ENCODE results near the gene CAPN14.

CAPN14 gene

GRCh38 chr2:31217465-31218200 lies at the start of gene CAPN14:
CAPN14 (minus strand) TSS chr2:31217515; CDS start chr2:31205447, 12,068 bp downstream.
- peak; percentile 58 for DNase-seq (ENCODE audit: low spot score)

- DNase-seq (ENCODE audit: low spot score) = no peak
Measured at GRCh38 chr2:31266804-31267203, 49.5 kb upstream of the CAPN14 start.

GRCh38 chr2:31265234-31265633 lies 47.9 kb upstream of the CAPN14 start:
- no peak for DNase-seq (ENCODE audit: low spot score)

GRCh38 chr2:31263636-31264190 lies 46.4 kb upstream of the CAPN14 start:
- DNase-seq (ENCODE audit: low spot score) = no peak

GRCh38 chr2:31260870-31261269 lies 43.6 kb upstream of the CAPN14 start:
- no peak for DNase-seq (ENCODE audit: low spot score)

- no peak for DNase-seq (ENCODE audit: low spot score)
Measured at GRCh38 chr2:31259075-31259474, 41.8 kb upstream of the CAPN14 start.

GRCh38 chr2:31258351-31258750 lies 41.0 kb upstream of the CAPN14 start:
- DNase-seq (ENCODE audit: low spot score) = no peak

- peak; percentile 7 for DNase-seq (ENCODE audit: low spot score)
Measured at GRCh38 chr2:31256611-31257382, 39.5 kb upstream of the CAPN14 start.

- peak; percentile 95 for DNase-seq (ENCODE audit: low spot score)
Measured at GRCh38 chr2:31255911-31256571, 38.7 kb upstream of the CAPN14 start.

- no peak for DNase-seq (ENCODE audit: low spot score)
Measured at GRCh38 chr2:31254237-31255203, 37.2 kb upstream of the CAPN14 start.

- DNase-seq (ENCODE audit: low spot score) = peak; percentile 72
Measured at GRCh38 chr2:31253356-31254131, 36.2 kb upstream of the CAPN14 start.

GRCh38 chr2:31251851-31252250 lies 34.5 kb upstream of the CAPN14 start:
- DNase-seq (ENCODE audit: low spot score) = no peak

- DNase-seq (ENCODE audit: low spot score) = no peak
Measured at GRCh38 chr2:31251018-31251417, 33.7 kb upstream of the CAPN14 start.

- no peak for DNase-seq (ENCODE audit: low spot score)
Measured at GRCh38 chr2:31249009-31249690, 31.8 kb upstream of the CAPN14 start.

GRCh38 chr2:31248139-31248538 lies 30.8 kb upstream of the CAPN14 start:
- DNase-seq (ENCODE audit: low spot score) = no peak

GRCh38 chr2:31247711-31248110 lies 30.4 kb upstream of the CAPN14 start:
- peak; percentile 70 for DNase-seq (ENCODE audit: low spot score)

GRCh38 chr2:31246184-31246852 lies 29.0 kb upstream of the CAPN14 start:
- DNase-seq (ENCODE audit: low spot score) = peak; percentile 34

- DNase-seq (ENCODE audit: low spot score) = no peak
Measured at GRCh38 chr2:31244101-31244500, 26.8 kb upstream of the CAPN14 start.

- no peak for DNase-seq (ENCODE audit: low spot score)
Measured at GRCh38 chr2:31243053-31243452, 25.7 kb upstream of the CAPN14 start.
